Glutamatergic neuron (in vitro differentiated cells): ENCODE data around the gene PCARE. TPM values are rescaled to one million over a fixed set of nuclear protein-coding genes. Genes with fewer than 3 reads are reported as not detected.

ENCODE experiments used
- DNase-seq: peaks from one replicate; pipeline ENCODE4 v3.0.0; 2022
- H3K27ac Mint-ChIP-seq: one replicate; pipeline ENCODE4 v1.8.0; 2020; ENCODE audit warnings: mild to moderate bottlenecking, mixed read lengths, inconsistent platforms; ENCODE audit not compliant: unreplicated experiment
- H3K27me3 Mint-ChIP-seq: one replicate; pipeline ENCODE4 v1.8.0; 2020; ENCODE audit warnings: mild to moderate bottlenecking, moderate library complexity, mixed read lengths, inconsistent platforms; ENCODE audit not compliant: unreplicated experiment
- H3K36me3 Mint-ChIP-seq: one replicate; pipeline ENCODE4 v1.8.0; 2020; ENCODE audit warnings: mild to moderate bottlenecking, mixed read lengths, inconsistent platforms; ENCODE audit not compliant: unreplicated experiment
- H3K4me1 Mint-ChIP-seq: one replicate; pipeline ENCODE4 v1.8.0; 2020; ENCODE audit warnings: mild to moderate bottlenecking, low read depth, mixed read lengths, inconsistent platforms; ENCODE audit not compliant: unreplicated experiment
- H3K4me3 Mint-ChIP-seq: one replicate; pipeline ENCODE4 v1.8.0; 2020; ENCODE audit warnings: mild to moderate bottlenecking, mixed read lengths, inconsistent platforms; ENCODE audit not compliant: unreplicated experiment
- H3K9me3 Mint-ChIP-seq: one replicate; pipeline ENCODE4 v1.8.0; 2020; ENCODE audit warnings: mild to moderate bottlenecking, moderate library complexity, mixed read lengths, inconsistent platforms; ENCODE audit not compliant: unreplicated experiment
- CTCF ChIP-seq: fragments of 200-600 bp; sonication (generic); IDR thresholded peaks from one replicate; pipeline ENCODE4 v1.5.0; 2021; ENCODE audit not compliant: partially characterized antibody, unreplicated experiment
- total RNA-seq: library from RNA; stranded (reverse); fragmentation: NEBNext Ultra II Directional; extraction: Animal tissue kit (Norgen Biotek cat#: 25700); gene quantifications from one replicate; pipeline ENCODE4 v1.2.1, GENCODE V29; 2021; ENCODE audit not compliant: unreplicated experiment

Gene PCARE
- total RNA-seq, 1 donor from 2014 or later = 0.66 TPM

- Mint-ChIP-seq H3K27me3 (peaks cover 2% of the 10 kb centered on the region), H3K4me3 (no peak overlapping the region), H3K4me1 (no peaks in the 10 kb centered on the region), H3K9me3 (no peaks in the 10 kb centered on the region), H3K27ac (no peak overlapping the region), H3K36me3 (no peaks in the 10 kb centered on the region)
- TF ChIP-seq CTCF = no peak
- no peak for DNase-seq
These were observed 32.7 kb upstream of the PCARE start for GRCh38 chr2:29106980-29107388.

GRCh38 chr2:29106256-29106655, 31.9 kb upstream of the PCARE start:
- no peak overlapping the region for H3K4me3 Mint-ChIP-seq
- no peak for TF ChIP-seq CTCF

GRCh38 chr2:29105375-29105774, 31.1 kb upstream of the PCARE start:
- Mint-ChIP-seq H3K4me3 (no peak overlapping the region), H3K36me3 (no peaks in the 10 kb centered on the region), H3K9me3 (no peaks in the 10 kb centered on the region), H3K27ac (no peak overlapping the region), H3K4me1 (no peaks in the 10 kb centered on the region), H3K27me3 (peaks cover 2% of the 10 kb centered on the region)
- DNase-seq = no peak
- TF ChIP-seq CTCF = no peak

More at GRCh38 chr2:29106256-29106655, 31.9 kb upstream of the PCARE start:
- H3K27me3 Mint-ChIP-seq = peaks cover 2% of the 10 kb centered on the region
- H3K36me3 Mint-ChIP-seq = no peaks in the 10 kb centered on the region
- no peaks in the 10 kb centered on the region for H3K9me3 Mint-ChIP-seq
- DNase-seq = no peak
- no peaks in the 10 kb centered on the region for H3K4me1 Mint-ChIP-seq
- no peak overlapping the region for H3K27ac Mint-ChIP-seq

- H3K4me1 Mint-ChIP-seq = no peaks in the 10 kb centered on the region
These were observed 30.4 kb upstream of the PCARE start for GRCh38 chr2:29104688-29105087.

GRCh38 chr2:29100564-29100963, 26.2 kb upstream of the PCARE start:
- Mint-ChIP-seq H3K4me3 (no peak overlapping the region), H3K27ac (no peak overlapping the region), H3K27me3 (peaks cover 2% of the 10 kb centered on the region), H3K36me3 (no peaks in the 10 kb centered on the region), H3K4me1 (peaks cover 1% of the 10 kb centered on the region), H3K9me3 (no peaks in the 10 kb centered on the region)
- no peak for TF ChIP-seq CTCF
- no peak for DNase-seq

More at GRCh38 chr2:29104688-29105087, 30.4 kb upstream of the PCARE start:
- DNase-seq = no peak
- H3K9me3 Mint-ChIP-seq = no peaks in the 10 kb centered on the region
- H3K36me3 Mint-ChIP-seq = no peaks in the 10 kb centered on the region
- H3K27ac Mint-ChIP-seq = no peak overlapping the region
- TF ChIP-seq CTCF = no peak
- peaks cover 2% of the 10 kb centered on the region for H3K27me3 Mint-ChIP-seq
- no peak overlapping the region for H3K4me3 Mint-ChIP-seq
